GM12865 (cell line): ENCODE results near the gene ITSN1.

Experiments
- DNase-seq: peaks from one replicate; pipeline ENCODE4 v3.0.0; 2010; ENCODE audit warnings: low read depth
- H3K4me3 ChIP-seq: 2 replicates; pipeline ENCODE4 v1.5.1; 2011; ENCODE audit warnings: mild to moderate bottlenecking, low read depth, low read length, control low read depth
- CTCF ChIP-seq: IDR thresholded peaks from 2 replicates; pipeline ENCODE4 v1.5.1; 2011; ENCODE audit warnings: low read length, control low read depth, low read depth, inconsistent platforms; ENCODE audit not compliant: insufficient read depth; ENCODE audit errors: missing control alignments

Gene ITSN1

GRCh38 chr21:33942426-33942825 lies 300.1 kb downstream of the ITSN1 start:
- no peak for DNase-seq
- no peak overlapping the region for H3K4me3 ChIP-seq
- no peak for TF ChIP-seq CTCF

- no peak overlapping the region for H3K4me3 ChIP-seq
- DNase-seq, result no peak
- no peak for TF ChIP-seq CTCF
Observed at GRCh38 chr21:33943293-33943692, 301.0 kb downstream of the ITSN1 start.

- DNase-seq, result no peak
- H3K4me3 ChIP-seq, result no peak overlapping the region
- no peak for TF ChIP-seq CTCF
Observed at GRCh38 chr21:33944185-33944763, 302.0 kb downstream of the ITSN1 start.

GRCh38 chr21:33945652-33946270 lies 303.5 kb downstream of the ITSN1 start:
- no peak for DNase-seq
- TF ChIP-seq CTCF, result no peak
- H3K4me3 ChIP-seq, result no peak overlapping the region

- no peak for TF ChIP-seq CTCF
- peak; percentile 90 for DNase-seq
- H3K4me3 ChIP-seq, result peak overlapping the region; percentile 86
Observed at GRCh38 chr21:33947451-33948095, 305.3 kb downstream of the ITSN1 start.

- H3K4me3 ChIP-seq, result peak overlapping the region; percentile 86
- DNase-seq, result peak; percentile 96
- TF ChIP-seq CTCF, result no peak
Observed at GRCh38 chr21:33948096-33948950, 306.0 kb downstream of the ITSN1 start.
